AG04450 (cell line): Measurements from ENCODE around the gene UBN1. TPM values are rescaled to one million over a fixed set of nuclear protein-coding genes. Genes with fewer than 3 reads are reported as not detected.
"Not testable (repeated sequence)": the region's sequence is repeated elsewhere in the genome, so short reads cannot be mapped to it uniquely, and the experiment has no call there.

ENCODE experiments used
- CTCF ChIA-PET: fragments of 300-600, 350-600 bp; formaldehyde crosslinking; extraction: SDS; loops from one replicate; lab custom pipeline; 2022; ENCODE audit warnings: antibody characterized with exemption, inconsistent platforms; lab: Charles Lee
- POLR2A ChIA-PET: fragments of 350-600 bp; formaldehyde crosslinking; extraction: SDS; loops from one replicate; lab custom pipeline; 2021; ENCODE audit warnings: antibody characterized with exemption, inconsistent platforms; lab: Yijun Ruan, JAX
- DNase-seq: peaks from one replicate; pipeline ENCODE4 v3.0.0-alpha.2; 2011; ENCODE audit warnings: low read depth, low spot score
- H3K27ac ChIP-seq: one replicate; pipeline ENCODE4 v1.5.1; 2012; ENCODE audit warnings: low read depth, low read length, control low read depth
- H3K27me3 ChIP-seq: one replicate; pipeline ENCODE4 v1.6.0; 2012; ENCODE audit warnings: low read length; ENCODE audit not compliant: control insufficient read depth, insufficient read depth
- H3K4me3 ChIP-seq: 2 replicates; pipeline ENCODE4 v1.5.1; 2011; ENCODE audit warnings: mild to moderate bottlenecking, low read depth, low read length, control low read depth
- H3K9me3 ChIP-seq: 2 replicates; pipeline ENCODE4 v1.5.1; 2012; ENCODE audit warnings: low read length; ENCODE audit not compliant: control insufficient read depth, insufficient read depth
- polyA plus RNA-seq: library from polyadenylated mRNA; depleted of rRNA; stranded (reverse); fragments of >200 nt; gene quantifications from 2 replicates; pipeline ENCODE4 v1.2.3, GENCODE V29; 2011; rRNA removed
- TF ChIP-seq, protein P1 (sequence below): IDR thresholded peaks from 2 replicates; pipeline ENCODE4 v1.5.1; 2011; ENCODE audit warnings: low read depth, low read length, control low read depth, inconsistent platforms

The UBN1 gene
- polyA plus RNA-seq, 1 experiment = 11.2 TPM

DNA sequence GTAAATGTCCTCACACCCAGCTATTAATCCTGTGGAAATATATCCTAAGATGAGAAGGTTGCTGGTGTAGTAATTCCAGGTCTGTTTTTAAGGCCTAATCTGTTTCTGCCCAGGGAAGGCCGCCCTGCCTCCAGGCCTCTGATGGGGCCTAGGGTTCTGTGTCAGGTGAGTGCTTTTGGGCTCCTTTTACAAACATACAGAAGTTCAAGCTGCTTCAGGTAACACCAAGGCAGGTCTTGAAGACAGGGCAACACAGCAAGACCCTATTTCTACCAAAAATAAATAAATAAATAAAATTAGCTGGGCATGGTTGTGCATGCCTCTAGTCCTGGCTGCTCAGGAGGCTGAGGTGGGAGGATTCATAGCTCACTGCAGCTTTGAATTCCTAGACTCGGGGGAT, 80.4 kb downstream of the UBN1 start:
- TF ChIP-seq, protein P1, sequence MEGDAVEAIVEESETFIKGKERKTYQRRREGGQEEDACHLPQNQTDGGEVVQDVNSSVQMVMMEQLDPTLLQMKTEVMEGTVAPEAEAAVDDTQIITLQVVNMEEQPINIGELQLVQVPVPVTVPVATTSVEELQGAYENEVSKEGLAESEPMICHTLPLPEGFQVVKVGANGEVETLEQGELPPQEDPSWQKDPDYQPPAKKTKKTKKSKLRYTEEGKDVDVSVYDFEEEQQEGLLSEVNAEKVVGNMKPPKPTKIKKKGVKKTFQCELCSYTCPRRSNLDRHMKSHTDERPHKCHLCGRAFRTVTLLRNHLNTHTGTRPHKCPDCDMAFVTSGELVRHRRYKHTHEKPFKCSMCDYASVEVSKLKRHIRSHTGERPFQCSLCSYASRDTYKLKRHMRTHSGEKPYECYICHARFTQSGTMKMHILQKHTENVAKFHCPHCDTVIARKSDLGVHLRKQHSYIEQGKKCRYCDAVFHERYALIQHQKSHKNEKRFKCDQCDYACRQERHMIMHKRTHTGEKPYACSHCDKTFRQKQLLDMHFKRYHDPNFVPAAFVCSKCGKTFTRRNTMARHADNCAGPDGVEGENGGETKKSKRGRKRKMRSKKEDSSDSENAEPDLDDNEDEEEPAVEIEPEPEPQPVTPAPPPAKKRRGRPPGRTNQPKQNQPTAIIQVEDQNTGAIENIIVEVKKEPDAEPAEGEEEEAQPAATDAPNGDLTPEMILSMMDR = no peak
- Histone ChIP-seq H3K9me3 (peaks cover 21% of the 10 kb centered on the region), H3K27me3 (peaks cover 11% of the 10 kb centered on the region), H3K27ac (no peak overlapping the region), H3K4me3 (no peak overlapping the region)
- ChIA-PET CTCF (no interaction called here), POLR2A (interaction anchor here (0.6 kb wide), 1 partner anchor 14 kb away, joined by 5 read pairs; no protein-coding TSS in a partner anchor)
- no peak for DNase-seq

DNA sequence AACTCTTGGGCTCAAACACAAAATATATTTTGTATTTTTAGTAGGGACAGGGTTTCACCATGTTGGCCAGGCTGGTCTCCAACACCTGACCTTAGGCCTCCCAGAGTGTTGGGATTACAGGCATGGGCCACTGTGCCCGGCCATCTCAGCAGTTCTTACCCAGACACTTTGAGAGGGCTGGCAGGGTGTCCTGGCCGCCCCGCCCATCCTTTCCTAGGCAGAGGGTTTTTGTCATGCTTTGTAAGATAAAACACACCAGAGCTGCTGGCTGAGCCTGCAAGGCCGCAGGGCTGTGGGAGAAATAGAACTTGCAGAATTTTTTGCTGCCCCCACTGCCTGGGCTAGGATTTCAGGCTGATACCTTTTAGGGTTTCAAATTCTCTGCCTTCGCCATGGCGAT, 80.9 kb downstream of the UBN1 start:
- ChIA-PET POLR2A (no interaction called here), CTCF (no interaction called here)
- peaks cover 21% of the 10 kb centered on the region for H3K9me3 ChIP-seq
- TF ChIP-seq, protein P1 = no peak
- H3K27ac ChIP-seq = no peak overlapping the region
- no peak for DNase-seq
- H3K4me3 ChIP-seq = no peak overlapping the region
- H3K27me3 ChIP-seq = peaks cover 13% of the 10 kb centered on the region

DNA sequence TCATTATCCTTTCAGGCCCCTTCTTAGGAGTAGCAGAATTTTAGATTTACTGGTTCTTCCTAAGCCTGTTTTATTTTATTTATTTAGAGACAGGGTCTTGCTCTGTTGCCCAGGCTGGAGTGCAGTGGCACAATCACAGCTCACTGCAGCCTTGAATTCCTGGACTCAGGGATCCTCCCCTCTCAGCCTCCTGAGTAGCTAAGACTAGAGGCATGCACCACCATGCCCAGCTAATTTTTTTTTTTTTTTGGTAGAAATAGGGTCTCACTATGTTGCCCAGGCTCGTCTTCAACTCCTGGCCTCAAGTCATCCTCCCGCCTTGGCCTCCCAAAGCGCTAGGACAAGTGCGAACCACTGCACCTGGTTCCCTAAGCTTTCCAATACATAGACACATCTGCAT, 82.3 kb downstream of the UBN1 start:
- CTCF ChIA-PET, DNase-seq: not testable (repeated sequence)

DNA sequence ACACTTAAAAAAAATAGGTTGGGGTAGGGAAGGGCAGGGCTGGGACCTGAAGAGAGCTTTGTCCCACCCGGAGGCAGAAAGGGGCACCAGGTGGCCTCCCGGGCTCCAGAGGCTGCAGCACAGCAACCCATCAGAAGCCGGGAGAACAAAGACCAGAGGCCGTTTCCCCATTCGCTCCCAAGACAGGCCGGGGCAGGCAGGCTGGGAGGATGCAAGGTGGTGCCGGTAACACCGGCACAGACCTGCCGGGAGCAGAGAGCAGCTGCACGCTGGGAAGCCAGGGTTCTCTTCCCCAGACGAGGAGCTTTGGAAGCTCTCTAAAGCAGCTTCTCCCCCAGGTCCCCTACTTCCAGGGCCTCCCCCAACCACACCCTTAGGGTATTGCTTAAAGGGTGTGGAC, 84.1 kb downstream of the UBN1 start:
- no peak overlapping the region for H3K27ac ChIP-seq
- ChIA-PET CTCF (interaction anchor here (0.7 kb wide), 1 partner anchor 25 kb away, joined by 3 read pairs; no protein-coding TSS in a partner anchor), POLR2A (interaction anchor here (1.2 kb wide), 1 partner anchor 12 kb away, joined by 4 read pairs; no protein-coding TSS in a partner anchor)
- H3K27me3 ChIP-seq = peaks cover 35% of the 10 kb centered on the region
- TF ChIP-seq, protein P1 = no peak
- H3K4me3 ChIP-seq = no peak overlapping the region
- H3K9me3 ChIP-seq = peaks cover 17% of the 10 kb centered on the region
- DNase-seq = no peak

More for the DNA sequence above, 82.3 kb downstream of the UBN1 start:
- POLR2A ChIA-PET, H3K27ac ChIP-seq, H3K4me3 ChIP-seq: not testable (repeated sequence)
- peaks cover 21% of the 10 kb centered on the region for H3K9me3 ChIP-seq
- peaks cover 22% of the 10 kb centered on the region for H3K27me3 ChIP-seq

Other genes starting within 250 kb of the UBN1 start
- 4.1 and 6.1 TPM in 2 replicates for gene UBALD1, start 232.6 kb upstream of the UBN1 start, polyA plus RNA-seq
- gene MGRN1, start 222.7 kb upstream of the UBN1 start, polyA plus RNA-seq = 3.4 and 8.6 TPM in 2 replicates
- gene NUDT16L1, start 153.9 kb upstream of the UBN1 start, polyA plus RNA-seq = 25.2 and 29.3 TPM in 2 replicates
- gene ANKS3, start 113.2 kb upstream of the UBN1 start, polyA plus RNA-seq = 14.0 and 15.0 TPM in 2 replicates
- 0.89 and 1.6 TPM in 2 replicates for gene DNAAF8, start 112.9 kb upstream of the UBN1 start, polyA plus RNA-seq
- 3.1 and 4.2 TPM in 2 replicates for gene ZNF500, start 80.3 kb upstream of the UBN1 start, polyA plus RNA-seq
- not detected in 2 replicates for gene SEPTIN12, start 59.1 kb upstream of the UBN1 start, polyA plus RNA-seq
- not detected in 2 replicates for gene SMIM22, start 52.1 kb upstream of the UBN1 start, polyA plus RNA-seq
- 9.2 and 14.3 TPM in 2 replicates for gene ROGDI, start 44.8 kb upstream of the UBN1 start, polyA plus RNA-seq
- gene GLYR1, start 193 bp upstream of the UBN1 start, polyA plus RNA-seq = 44.2 and 46.3 TPM in 2 replicates
- 2.0 and 2.2 TPM in 2 replicates for gene PPL, start 89.7 kb downstream of the UBN1 start, polyA plus RNA-seq
- gene SEC14L5, start 110.8 kb downstream of the UBN1 start, polyA plus RNA-seq = 0.05 and 0.06 TPM in 2 replicates
- gene NAGPA, start 186.5 kb downstream of the UBN1 start, polyA plus RNA-seq = 7.9 and 8.9 TPM in 2 replicates
- gene C16orf89, start 218.5 kb downstream of the UBN1 start, polyA plus RNA-seq = 1.2 and 1.3 TPM in 2 replicates
- gene ALG1, start 224.4 kb downstream of the UBN1 start, polyA plus RNA-seq = 35.4 and 39.3 TPM in 2 replicates